Body of pancreas (tissue), 4 donors: ENCODE measurements around the gene SERP1. TPM values are rescaled to one million over a fixed set of nuclear protein-coding genes. Genes with fewer than 3 reads are reported as not detected.

Experiments used
- ATAC-seq: fragments of 150-250 bp; one replicate; pipeline ENCODE4 v1.9.1; 2016
- DNase-seq, 4 donors: peaks; one replicate each; pipeline ENCODE4 v3.0.0-alpha.2; 2019
- H3K27ac ChIP-seq, 4 donors: fragments of 200-600 bp; sonication (generic); 1 replicate in 3 of 4; 2 replicates in 1 of 4; pipeline versions ENCODE4 v1.5.1 to v1.6.1; 2016 to 2019; ENCODE audit warnings: mild to moderate bottlenecking in 1 of 4, mixed read lengths in 1 of 4, moderate library complexity in 1 of 4
- H3K27me3 ChIP-seq, 2 donors: fragments of 200-600 bp; sonication (generic); one replicate each; pipeline ENCODE4 v1.6.0; 2016; ENCODE audit warnings: mild to moderate bottlenecking in 1 of 2
- H3K36me3 ChIP-seq, 2 donors: fragments of 200-600 bp; sonication (generic); replicated peaks in 1 of 2; 2 replicates each; pipeline ENCODE4 v1.5.1; 2016; ENCODE audit warnings: low read depth in 2 of 2; ENCODE audit not compliant: insufficient read depth in 1 of 2
- H3K4me1 ChIP-seq: fragments of 200-600 bp; sonication (generic); one replicate; pipeline ENCODE4 v1.6.0; 2016
- H3K4me3 ChIP-seq, 2 donors: fragments of 200-600 bp; sonication (generic); 1 replicate in 1 of 2; 2 replicates in 1 of 2; pipeline ENCODE4 v1.5.1; 2016 to 2019
- H3K9me3 ChIP-seq, 3 donors: fragments of 200-600 bp; sonication (generic); 1 replicate in 2 of 3; 2 replicates in 1 of 3; pipeline ENCODE4 v1.5.1; 2016
- CTCF ChIP-seq, 7 experiments: fragments of 450-650 bp in 4 of 7; fragments of 200-600 bp in 3 of 7; sonication (generic) in 3 of 7; IDR thresholded peaks; one replicate each; pipeline ENCODE4 v1.5.1; 2016 to 2019; ENCODE audit warnings: antibody characterized with exemption in 7 of 7
- POLR2A ChIP-seq, 3 donors: fragments of 450-650 bp; IDR thresholded peaks; one replicate each; pipeline ENCODE4 v1.6.1; 2016; ENCODE audit warnings: antibody characterized with exemption in 3 of 3, mild to moderate bottlenecking in 2 of 3
- WGBS, 2 donors: methylation state at CpG; one replicate each; pipeline ENCODE4 v1.1.5; 2017; 5-methylcytosine and 5-hydroxymethylcytosine counted together
- intact Hi-C: fragments of 100-400 bp; cut with DNase I; formaldehyde crosslinking; loops from one replicate; pipeline ENCODE4 v1.15.1; 2023
- total RNA-seq, 2 donors: library from RNA; depleted of rRNA; stranded (reverse); fragments of >200 nt; gene quantifications; one replicate each; pipeline ENCODE4 v1.1.0, GENCODE V29; 2016

SERP1 gene
- total RNA-seq, 2 donors from 2014 or later: 277 to 1,534 TPM

GRCh38 chr3:150495563-150496168, 50.6 kb downstream of the SERP1 start:
- DNase-seq (no peak), ATAC-seq (no peak)
- Histone ChIP-seq H3K4me3 (no peak overlapping the region), H3K27me3 (no peaks in the 10 kb centered on the region), H3K9me3 (no peaks in the 10 kb centered on the region), H3K4me1 (no peaks in the 10 kb centered on the region), H3K36me3 (no peaks in the 10 kb centered on the region), H3K27ac (no peak overlapping the region)
- peak; percentile 33 to 92 (median 81) for TF ChIP-seq CTCF (IDR thresholded peaks at IDR 0.05)
- no peak for TF ChIP-seq POLR2A (IDR thresholded peaks at IDR 0.05)
- intact Hi-C loops: loop anchor here (5.0 kb wide), 1 partner anchor 208 kb away; no protein-coding TSS in a partner anchor
- WGBS, 2 donors: 1 to 2% methylated on average over 2 of the region's 2 CpGs

- Histone ChIP-seq H3K36me3 (no peaks in the 10 kb centered on the region), H3K9me3 (no peaks in the 10 kb centered on the region), H3K4me1 (no peaks in the 10 kb centered on the region), H3K27me3 (no peaks in the 10 kb centered on the region), H3K4me3 (no peak overlapping the region), H3K27ac (no peak overlapping the region)
- TF ChIP-seq POLR2A (IDR thresholded peaks at IDR 0.05) (no peak), CTCF (IDR thresholded peaks at IDR 0.05) (no peak)
- no peak for ATAC-seq
- 73 to 78% methylated on average over 1 of the region's 1 CpG for WGBS, 2 donors
- intact Hi-C loops: loop anchor here (5.0 kb wide), 1 partner anchor 208 kb away; no protein-coding TSS in a partner anchor
- no peak for DNase-seq
These were observed 51.1 kb downstream of the SERP1 start for GRCh38 chr3:150495149-150495548.

- intact Hi-C loops: no loop called here
- Histone ChIP-seq H3K4me1 (no peaks in the 10 kb centered on the region), H3K4me3 (no peak overlapping the region), H3K9me3 (no peaks in the 10 kb centered on the region), H3K27me3 (no peaks in the 10 kb centered on the region), H3K36me3 (no peaks in the 10 kb centered on the region), H3K27ac (no peak overlapping the region)
- WGBS, 2 donors: 89% methylated on average over 5 of the region's 5 CpGs
- TF ChIP-seq POLR2A (IDR thresholded peaks at IDR 0.05) (no peak), CTCF (IDR thresholded peaks at IDR 0.05) (no peak)
- DNase-seq (no peak), ATAC-seq (no peak)
These were observed 51.8 kb downstream of the SERP1 start for GRCh38 chr3:150494411-150494977.

Other genes starting within 250 kb of the SERP1 start
- gene TSC22D2, start 138.2 kb downstream of the SERP1 start, total RNA-seq: 10 to 100 TPM in 1 of 2 donors, 1 to 10 TPM in 1; 9.1 to 15.8 TPM
- 100 to 1,000 TPM in 1 of 2 donors, 10 to 100 TPM in 1; 58.7 to 126 TPM for gene EIF2A, start 291 bp upstream of the SERP1 start, total RNA-seq
- gene SELENOT, start 56.8 kb upstream of the SERP1 start, total RNA-seq: 10 to 100 TPM; 20.2 to 21.4 TPM
- gene ERICH6, start 157.4 kb upstream of the SERP1 start, total RNA-seq: under 1 TPM in 1 of 2 donors, not detected in 1; 0.26 TPM
- gene SIAH2, start 216.7 kb upstream of the SERP1 start, total RNA-seq: 10 to 100 TPM; 17.1 to 30.3 TPM